Head of caudate nucleus (tissue), 42 donors: Measurements from ENCODE around the gene BCAS1.

Source experiments
- DNase-seq, 42 donors: peaks; one replicate each; pipeline versions ENCODE4 v3.0.0 to v3.0.0-alpha.2; 2020 to 2021; ENCODE audit warnings: mixed read lengths in 7 of 42
- intact Hi-C: fragments of 100-400 bp; cut with DNase I; formaldehyde crosslinking; loops from one replicate; pipeline ENCODE4 v1.15.0; 2022

BCAS1 gene

DNA sequence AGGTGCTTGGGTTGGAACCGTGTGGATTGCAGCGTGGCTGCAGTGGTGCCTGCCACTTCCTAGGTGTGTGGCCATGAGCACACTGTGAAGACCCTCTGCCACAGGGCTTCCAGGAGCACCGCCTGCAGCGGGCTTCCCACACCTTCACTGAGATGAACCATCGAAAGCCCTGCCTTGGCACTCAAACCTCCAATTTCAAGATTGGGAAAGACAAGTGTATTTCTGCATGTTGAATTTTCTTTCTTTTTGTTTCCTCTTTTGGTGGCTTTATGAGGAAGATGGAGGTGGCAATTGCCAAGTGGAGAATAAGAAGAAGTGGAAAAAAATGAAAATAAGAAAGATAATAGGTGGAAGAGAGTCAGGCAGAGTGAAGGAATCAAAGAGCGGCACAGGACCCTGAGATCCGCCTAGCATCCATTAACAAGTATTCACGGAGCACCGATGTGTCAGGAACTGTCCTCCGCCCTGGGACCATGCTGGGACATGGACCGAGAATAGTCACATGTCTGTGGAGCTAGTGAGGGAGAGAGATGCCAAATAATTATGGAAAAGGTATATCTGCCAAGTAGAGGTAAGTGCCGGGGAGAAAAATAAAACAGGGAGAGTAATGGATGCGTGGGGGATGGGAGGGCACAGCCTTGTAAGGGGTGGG, 159.9 kb downstream of the BCAS1 start:
- intact Hi-C loops = no loop called here
- no peak for DNase-seq

DNA sequence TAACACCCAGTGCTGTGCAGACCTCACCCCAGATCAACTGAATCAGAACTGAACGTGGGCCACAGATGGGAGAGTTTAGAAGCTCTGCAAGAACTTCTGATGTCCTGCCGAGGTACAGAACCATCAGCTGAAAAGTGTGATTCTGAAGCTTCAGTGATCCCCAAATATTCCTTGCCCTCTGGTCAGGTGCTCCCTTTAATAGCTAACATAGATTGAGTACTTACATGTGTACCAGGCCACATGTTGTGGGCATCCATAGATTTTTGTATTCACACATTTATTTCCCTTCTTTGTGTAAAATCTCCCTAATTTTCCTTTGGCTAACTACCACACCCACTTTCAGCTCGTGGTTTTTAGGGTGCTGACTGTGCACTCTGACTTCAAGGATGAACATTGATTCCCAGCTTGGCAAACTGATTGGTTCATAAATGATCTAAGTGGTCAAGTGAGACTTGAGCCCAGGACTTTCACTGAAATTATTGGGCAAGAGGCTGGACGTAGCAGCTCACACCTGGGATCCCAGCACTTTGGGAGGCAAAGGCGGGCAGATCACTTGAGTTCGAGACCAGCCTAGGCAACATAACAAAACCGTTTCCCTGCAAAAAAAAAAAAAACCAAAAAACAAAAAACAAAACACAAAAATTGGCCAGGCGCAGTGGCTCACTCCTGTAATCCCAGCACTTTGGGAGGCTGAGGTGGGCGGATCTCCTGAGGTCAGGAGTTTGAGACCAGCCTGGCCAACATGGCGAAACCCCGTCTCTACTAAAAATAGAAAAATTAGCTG, 162.2 kb downstream of the BCAS1 start:
- no peak for DNase-seq
- intact Hi-C loops = no loop called here

DNA sequence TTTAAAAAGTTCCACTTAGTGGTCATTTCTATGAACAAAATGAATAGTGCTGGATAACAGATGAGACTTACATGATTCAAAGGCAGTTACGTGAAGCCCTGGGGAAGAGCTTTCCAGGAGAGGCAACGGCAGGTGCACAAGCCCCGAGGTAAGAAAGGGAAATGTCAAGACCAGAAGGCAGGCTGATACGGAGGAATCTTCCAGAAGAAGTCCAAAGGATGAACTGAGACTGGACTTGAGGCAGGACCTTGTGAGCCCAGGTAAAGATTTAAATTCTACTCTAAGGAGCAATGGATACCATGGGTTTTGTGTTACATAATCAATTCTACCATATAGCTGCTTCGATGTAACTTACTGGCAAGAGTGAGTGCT, 164.6 kb downstream of the BCAS1 start:
- intact Hi-C loops = no loop called here
- no peak for DNase-seq

DNA sequence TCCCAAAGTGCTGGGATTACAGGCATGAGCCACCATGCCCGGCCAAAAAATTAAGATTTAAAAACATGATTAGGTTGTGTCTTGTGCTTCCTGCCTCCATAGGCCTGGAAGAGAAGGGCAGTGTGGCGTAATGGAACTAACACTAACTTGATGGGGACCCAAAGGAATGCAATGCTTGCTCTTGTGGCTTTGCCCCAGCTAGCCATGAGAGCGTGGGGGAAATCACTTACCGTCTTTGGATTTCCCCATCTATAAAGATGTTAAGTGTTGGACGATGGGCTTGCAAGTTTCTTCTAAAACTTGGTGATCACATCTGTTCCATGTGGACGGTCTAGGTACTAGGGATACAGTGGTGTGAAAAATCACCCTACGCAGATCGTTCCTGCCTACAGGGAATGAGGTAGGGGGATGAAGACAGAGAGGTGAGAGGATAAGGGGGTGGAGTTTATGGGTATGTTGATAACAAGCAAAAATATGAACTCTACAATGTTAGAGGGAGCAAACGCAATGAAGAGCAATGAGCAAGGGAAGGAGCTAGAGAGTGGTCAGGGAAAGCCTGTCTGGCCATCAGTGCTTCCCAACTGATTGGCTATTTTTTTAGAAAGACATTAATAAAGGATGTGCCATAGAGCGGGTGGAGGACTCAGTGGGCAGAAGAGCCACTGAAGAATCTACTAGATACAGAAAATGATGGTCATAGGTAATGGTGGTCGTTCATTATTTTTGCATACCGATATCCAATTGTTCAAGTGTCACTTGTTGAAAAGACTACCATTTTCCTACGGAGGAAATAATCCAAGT, 165.2 kb downstream of the BCAS1 start:
- no peak for DNase-seq
- intact Hi-C loops = no loop called here

DNA sequence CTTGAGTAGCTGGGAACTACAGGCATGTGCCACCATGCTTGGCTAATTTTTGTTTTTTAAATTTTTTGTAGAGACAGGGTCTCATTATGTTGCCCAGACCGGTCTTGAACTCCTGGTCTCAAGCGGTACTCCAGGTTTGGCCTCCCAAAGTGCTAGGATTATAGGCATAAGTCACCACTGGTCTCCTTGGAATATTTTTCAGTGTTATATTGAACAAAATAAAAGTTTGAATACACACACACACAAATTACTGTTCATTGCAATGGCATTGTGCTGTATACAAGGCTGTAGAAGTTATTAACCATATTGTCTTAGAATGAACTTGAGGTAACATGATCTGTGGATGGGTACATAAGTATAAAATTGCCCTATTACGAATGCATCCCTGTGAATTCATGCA, 166.1 kb downstream of the BCAS1 start:
- intact Hi-C loops = no loop called here
- DNase-seq = no peak

DNA sequence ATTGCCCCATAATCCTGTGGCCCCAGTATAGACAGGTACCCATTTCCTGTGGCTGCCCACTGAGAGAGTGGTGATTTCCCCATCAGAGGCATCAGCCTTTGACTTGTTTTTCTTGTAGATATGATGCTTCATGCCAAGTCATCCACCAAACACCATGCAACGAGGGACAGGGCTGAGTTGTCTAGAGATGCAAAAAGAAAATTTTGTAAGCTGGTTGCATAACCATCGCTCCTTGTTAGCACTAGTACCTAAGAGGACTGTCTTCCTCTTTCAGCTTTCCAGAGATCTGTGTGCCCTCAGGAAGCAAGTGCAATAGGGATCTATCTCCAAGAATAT, 166.8 kb downstream of the BCAS1 start:
- intact Hi-C loops = no loop called here
- no peak for DNase-seq

DNA sequence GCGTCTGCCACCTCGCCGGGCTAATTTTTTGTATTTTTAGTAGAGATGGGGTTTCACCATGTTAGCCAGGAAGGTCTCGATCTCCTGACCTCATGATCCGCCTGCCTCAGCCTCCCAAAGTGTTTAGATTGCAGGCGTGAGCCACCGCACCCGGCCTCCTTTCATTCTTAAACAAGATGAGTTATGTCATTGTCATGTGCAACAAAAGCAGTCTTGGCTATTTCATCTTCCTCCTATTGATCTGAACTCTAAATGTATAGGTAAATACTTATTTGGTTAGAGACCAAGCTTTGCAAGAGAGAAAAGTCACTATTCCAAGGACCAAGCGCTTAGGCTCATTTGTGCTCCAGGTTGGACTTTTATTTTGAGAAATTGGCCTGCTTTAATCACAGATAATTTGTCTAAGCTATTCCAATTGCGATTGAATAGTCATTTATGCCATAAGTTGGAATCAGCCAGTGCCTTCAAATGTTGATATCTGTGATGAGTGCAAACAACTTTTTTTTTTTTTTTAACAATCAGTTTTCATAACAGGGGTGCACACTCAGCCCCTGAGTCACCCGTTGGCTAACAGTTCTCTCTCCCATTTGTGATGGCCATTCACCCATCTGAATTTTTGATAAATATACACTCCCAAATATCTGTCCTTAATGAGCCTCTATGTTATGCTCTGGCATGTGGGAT, 167.3 kb downstream of the BCAS1 start:
- DNase-seq = no peak
- intact Hi-C loops = no loop called here

DNA sequence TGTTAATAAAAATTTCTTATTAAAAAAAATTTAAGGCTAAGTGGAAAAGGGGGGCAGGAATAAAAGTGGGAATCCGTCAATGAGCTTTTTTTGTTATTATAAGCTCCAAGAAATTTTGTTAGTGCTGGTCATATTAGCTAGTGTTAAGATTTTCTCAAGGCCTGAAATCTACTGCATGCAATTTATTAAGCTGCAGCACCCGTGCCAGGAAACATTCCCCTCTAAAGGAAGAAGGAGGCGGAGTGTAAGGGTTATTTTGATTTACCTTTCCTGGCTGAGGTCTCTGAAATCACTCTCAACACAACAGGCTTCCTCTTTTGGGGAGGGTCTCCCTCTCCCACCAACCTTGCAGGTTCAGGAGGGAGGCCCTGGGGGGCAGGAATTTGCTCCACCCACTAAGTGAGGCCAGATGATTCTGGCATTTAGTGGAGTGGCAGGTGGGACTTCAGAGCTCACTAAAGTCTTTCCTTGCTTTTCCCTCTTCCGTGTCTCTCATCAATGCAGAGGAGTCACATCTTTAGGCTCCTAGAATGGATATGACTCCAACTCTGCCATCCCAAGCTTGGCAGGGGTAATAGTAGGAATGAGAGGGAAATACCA, 168.8 kb downstream of the BCAS1 start:
- no peak for DNase-seq
- intact Hi-C loops = no loop called here

DNA sequence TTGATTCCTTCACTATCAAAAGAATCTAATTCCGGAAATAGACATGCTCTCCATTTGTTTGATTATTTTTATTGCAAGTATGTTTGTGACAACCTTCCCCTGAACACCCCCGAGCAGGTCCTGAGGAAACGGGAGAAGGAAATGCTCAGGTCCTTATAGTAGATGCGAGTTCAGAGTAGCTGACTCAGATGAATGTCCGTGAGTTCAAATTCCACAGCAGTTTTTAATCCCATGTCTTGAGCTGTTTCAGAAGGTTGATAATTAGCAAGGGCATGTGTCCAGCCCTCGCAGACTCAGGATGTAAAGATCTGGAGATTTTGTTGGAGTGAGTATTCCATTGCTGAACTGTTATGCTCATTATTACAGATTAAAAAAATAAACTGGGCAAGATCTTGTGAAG, 169.3 kb downstream of the BCAS1 start:
- DNase-seq = no peak
- intact Hi-C loops = no loop called here

DNA sequence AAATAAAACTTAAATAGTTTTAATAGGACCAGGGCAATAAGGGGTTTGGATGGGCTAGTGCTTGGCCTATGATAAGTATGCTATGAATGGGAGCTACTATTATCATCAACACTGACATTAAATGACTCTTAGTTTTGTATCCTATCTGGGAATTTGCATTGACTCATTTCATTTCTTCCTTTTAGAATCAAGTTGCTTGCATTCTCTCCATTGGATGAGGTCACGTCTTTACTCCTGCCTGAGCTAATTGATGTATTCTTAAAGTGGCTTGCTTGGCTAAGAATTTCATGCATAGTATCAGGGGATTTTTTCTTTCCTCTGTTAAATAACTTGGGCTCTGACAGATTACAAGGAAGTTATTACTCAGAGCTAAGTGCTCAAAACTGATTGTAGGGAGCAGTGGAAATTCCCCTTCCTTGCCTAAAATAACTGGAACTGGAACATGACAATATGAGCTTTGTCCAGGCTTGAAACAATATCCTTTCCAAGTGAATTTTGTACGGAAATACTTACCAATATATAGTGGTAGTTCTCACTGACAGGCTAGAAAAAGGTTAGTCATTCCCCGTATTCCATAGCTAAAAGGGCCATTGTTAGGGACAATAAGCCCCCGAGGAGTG, 169.9 kb downstream of the BCAS1 start:
- intact Hi-C loops = no loop called here
- no peak for DNase-seq

DNA sequence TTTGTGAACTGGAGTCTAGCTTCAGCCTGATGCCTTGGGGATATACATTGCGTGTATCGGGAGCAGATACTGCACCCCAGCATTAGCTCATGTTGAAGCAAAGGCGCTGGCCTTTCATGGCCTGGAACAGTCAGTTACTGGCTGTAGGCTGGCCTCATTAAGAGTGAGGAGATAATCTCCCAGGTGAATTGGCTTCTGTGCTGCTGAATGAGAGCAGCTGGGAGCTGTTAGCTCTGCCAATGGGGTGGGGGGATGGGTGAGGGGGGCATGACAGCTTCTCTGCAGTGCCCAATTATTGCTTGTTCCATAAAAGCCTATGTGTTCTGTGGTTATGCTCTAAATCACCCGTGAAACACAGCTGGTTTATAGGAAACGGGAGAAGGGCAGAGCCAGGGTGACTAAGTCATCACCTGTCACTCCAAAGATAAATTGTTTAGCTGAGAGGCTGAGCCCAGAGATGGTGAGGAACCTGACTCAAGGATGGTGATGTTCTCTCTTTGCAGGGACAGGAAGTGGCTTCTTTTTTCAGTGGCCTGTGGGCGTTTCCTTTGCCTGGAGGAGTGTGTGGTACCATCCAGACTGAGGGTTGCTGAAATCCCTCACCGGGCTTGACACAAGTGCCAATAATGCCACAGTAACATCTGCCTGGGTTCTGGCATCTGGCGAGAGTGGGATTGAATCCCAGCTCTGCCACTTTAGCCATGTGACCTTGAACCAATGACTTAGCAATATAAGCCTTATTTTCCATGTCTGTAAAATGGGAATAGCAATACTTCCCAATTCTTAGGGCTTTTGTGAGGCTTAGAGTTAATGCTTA, 170.8 kb downstream of the BCAS1 start:
- DNase-seq = peak in 34 of 42 donors; percentile 16 to 80 (median 49)
- intact Hi-C loops = no loop called here

DNA sequence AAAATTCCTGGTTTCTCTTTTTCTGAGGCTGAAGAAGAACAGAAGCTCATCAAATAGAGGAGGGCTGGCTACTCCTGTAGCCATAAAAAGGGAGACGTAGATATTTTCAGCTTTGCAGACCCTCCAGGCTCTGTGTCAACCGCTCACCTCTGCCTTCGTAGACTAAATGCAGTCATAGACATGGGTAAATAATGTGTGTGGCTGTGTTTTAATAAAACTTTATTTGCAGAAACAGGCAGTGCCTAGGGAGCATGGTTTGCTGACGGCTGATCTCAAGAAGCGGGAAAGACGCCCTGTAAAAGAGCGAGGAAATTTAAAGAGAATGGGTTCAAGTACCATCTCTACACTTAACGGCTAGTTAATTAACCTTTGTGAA, 171.8 kb downstream of the BCAS1 start:
- intact Hi-C loops = no loop called here
- no peak for DNase-seq

DNA sequence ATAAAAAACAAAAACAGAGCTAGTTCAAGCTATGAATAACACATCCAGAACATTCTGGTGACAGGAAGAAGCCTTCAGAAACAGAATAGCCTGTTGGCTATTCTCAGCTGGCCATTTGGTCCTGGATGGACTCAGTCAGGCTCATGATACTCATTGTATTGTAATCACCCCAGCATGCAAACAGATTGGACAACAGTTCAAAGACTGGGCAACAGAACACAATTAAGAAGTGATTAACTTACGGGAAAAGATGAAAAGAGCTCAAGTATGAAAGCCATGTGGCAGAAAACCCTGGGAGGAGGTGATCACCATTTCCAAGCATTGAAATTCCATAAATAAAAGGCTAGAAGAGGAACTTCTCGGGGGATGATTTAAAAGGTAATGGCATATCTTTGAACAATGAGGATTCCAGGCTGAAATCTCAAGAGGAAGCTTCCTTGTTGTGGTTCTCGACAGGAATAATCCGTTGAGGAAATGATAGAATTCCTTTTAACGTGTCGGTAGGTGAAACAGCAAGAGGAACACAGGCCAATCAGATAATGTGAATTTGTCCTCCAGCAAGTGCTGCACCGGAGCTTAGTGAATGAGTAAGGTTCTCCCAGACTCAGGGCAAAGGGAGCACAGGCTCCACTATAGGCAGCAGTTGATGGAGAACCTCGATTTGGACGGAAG, 172.4 kb downstream of the BCAS1 start:
- no peak for DNase-seq
- intact Hi-C loops = no loop called here

DNA sequence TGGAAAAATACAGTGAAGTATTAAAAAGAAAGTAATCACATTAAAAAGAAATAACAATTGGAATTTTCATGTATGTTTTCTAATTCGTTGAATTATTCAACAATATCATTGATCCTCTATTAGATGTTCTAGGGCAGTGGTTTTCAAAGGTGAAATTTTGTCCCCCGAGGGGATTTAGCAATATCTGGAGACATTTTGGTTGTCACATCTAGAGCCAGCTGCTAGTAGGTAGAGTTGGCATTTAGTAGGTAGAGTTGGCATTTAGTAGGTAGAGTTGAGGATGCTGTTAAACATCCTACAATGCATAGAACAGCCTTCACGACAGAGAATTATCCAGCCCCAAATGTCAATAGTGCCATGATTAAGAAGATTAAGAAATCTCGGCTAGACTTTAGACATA, 173.7 kb downstream of the BCAS1 start:
- intact Hi-C loops = no loop called here

DNA sequence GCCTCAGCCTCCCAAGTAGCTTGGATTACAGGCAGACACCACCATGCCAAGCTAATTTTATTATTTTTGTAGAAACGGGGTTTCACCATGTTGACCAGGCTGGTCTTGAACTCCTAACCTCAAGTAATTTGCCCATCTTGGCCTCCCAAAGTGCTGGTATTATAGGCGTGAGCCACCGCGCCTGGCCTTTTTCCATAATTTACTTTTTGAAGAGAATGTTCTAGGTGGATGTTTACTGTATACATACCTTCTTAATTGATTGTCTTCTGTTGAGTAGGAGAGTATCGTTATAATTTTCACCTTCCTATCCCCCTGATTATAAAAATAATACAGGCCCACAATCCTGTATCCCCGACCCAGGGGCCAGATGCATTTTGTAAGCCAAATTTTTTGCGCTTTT, 174.4 kb downstream of the BCAS1 start:
- no peak for DNase-seq
- intact Hi-C loops = no loop called here

More for the DNA sequence above, 173.7 kb downstream of the BCAS1 start:
- no peak for DNase-seq

DNA sequence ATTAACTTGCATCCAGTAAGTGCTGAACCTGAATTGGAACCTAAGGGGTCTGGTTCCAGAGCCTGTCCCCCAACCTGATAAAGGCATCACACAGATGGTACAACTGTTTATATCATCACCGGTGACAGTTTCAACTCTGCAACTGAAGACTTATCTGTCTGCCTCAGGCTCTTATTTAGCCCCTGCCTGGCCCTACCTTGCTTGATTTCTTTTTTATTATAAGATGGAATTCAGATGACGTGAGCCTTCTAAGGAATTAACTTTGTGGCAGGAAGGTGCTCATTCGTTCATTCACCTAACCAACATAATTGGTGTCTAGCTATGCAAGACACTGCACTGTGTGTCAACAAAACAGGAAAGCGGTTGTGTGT, 175.0 kb downstream of the BCAS1 start:
- intact Hi-C loops = no loop called here
- no peak for DNase-seq

DNA sequence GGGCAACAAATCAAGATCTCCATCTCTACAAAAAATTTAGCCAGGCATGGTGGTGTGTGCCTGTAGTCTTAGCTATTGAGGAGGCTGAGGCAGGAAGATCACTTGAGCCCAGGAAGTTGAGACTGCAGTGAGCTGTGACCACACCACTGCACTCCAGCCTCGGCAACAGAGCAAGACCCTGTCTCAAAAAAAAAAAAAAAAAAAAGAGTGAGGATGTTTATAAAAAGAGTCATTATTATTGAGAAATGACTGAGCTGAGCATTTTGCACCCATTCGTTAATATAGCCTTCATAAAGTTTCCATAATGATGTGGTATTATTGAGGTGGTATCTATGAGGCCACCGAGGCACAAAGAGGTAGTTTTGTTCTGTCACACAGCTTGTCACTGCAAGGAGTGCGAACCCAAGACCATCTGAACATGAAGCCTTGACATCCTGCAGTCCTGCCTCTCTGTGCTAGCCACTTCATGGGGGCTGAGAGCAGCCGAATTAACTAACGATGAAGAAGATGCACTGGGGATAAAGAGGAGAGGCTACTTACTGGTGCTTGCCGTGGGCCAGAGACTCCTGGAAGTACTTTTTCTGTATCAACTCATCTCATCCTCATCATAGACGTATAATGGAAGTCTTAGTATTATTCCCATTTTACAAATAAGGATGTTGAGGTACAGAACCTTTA, 175.5 kb downstream of the BCAS1 start:
- DNase-seq = no peak
- intact Hi-C loops = no loop called here
